ENCODE data around the gene AP1B1. TPM values are rescaled to one million over a fixed set of nuclear protein-coding genes. Genes with fewer than 3 reads are reported as not detected.

The AP1B1 gene
- total RNA-seq, 1 donor from 2014 or later: 60.9 TPM

- TF ChIP-seq CTCF (conservative IDR thresholded peaks at IDR 0.05): no peak
- no peak overlapping the region for H3K4me3 Mint-ChIP-seq
- no peaks in the 10 kb centered on the region for H3K27me3 Mint-ChIP-seq
- no peaks in the 10 kb centered on the region for H3K9me3 Mint-ChIP-seq
- no peak overlapping the region for H3K27ac Mint-ChIP-seq
- H3K36me3 Mint-ChIP-seq: peaks cover 48% of the 10 kb centered on the region
- no peak for DNase-seq (ENCODE audit: extremely low spot score, unreplicated experiment)
- no peaks in the 10 kb centered on the region for H3K4me1 Mint-ChIP-seq (ENCODE audit: unreplicated experiment)
Observed at GRCh38 chr22:29292379-29292778, 96.0 kb downstream of the AP1B1 start.

GRCh38 chr22:29291215-29291614 is 97.2 kb downstream of the AP1B1 start:
- no peaks in the 10 kb centered on the region for H3K27me3 Mint-ChIP-seq
- no peak overlapping the region for H3K4me3 Mint-ChIP-seq
- no peak for DNase-seq (ENCODE audit: extremely low spot score, unreplicated experiment)
- H3K27ac Mint-ChIP-seq: no peak overlapping the region
- TF ChIP-seq CTCF (conservative IDR thresholded peaks at IDR 0.05): peak; percentile 42
- H3K4me1 Mint-ChIP-seq (ENCODE audit: unreplicated experiment): peaks cover 4% of the 10 kb centered on the region
- no peaks in the 10 kb centered on the region for H3K9me3 Mint-ChIP-seq
- peaks cover 49% of the 10 kb centered on the region for H3K36me3 Mint-ChIP-seq

GRCh38 chr22:29290061-29290460 is 98.3 kb downstream of the AP1B1 start:
- no peak for TF ChIP-seq CTCF (conservative IDR thresholded peaks at IDR 0.05)
- Mint-ChIP-seq H3K36me3 (peaks cover 48% of the 10 kb centered on the region), H3K27me3 (no peaks in the 10 kb centered on the region), H3K9me3 (no peaks in the 10 kb centered on the region), H3K4me1 (ENCODE audit: unreplicated experiment) (peaks cover 4% of the 10 kb centered on the region), H3K27ac (no peak overlapping the region), H3K4me3 (no peak overlapping the region)
- DNase-seq (ENCODE audit: extremely low spot score, unreplicated experiment): no peak

GRCh38 chr22:29288837-29289236 is 99.5 kb downstream of the AP1B1 start:
- TF ChIP-seq CTCF (conservative IDR thresholded peaks at IDR 0.05): no peak
- no peaks in the 10 kb centered on the region for H3K9me3 Mint-ChIP-seq
- H3K4me3 Mint-ChIP-seq: no peak overlapping the region
- H3K36me3 Mint-ChIP-seq: peaks cover 53% of the 10 kb centered on the region
- H3K27ac Mint-ChIP-seq: no peak overlapping the region
- peaks cover 4% of the 10 kb centered on the region for H3K4me1 Mint-ChIP-seq (ENCODE audit: unreplicated experiment)
- H3K27me3 Mint-ChIP-seq: no peaks in the 10 kb centered on the region
- no peak for DNase-seq (ENCODE audit: extremely low spot score, unreplicated experiment)

GRCh38 chr22:29284196-29284595 is 104.2 kb downstream of the AP1B1 start:
- Mint-ChIP-seq H3K4me1 (ENCODE audit: unreplicated experiment) (peaks cover 4% of the 10 kb centered on the region), H3K27me3 (no peaks in the 10 kb centered on the region), H3K36me3 (peaks cover 47% of the 10 kb centered on the region), H3K9me3 (no peaks in the 10 kb centered on the region), H3K4me3 (no peak overlapping the region), H3K27ac (no peak overlapping the region)
- no peak for DNase-seq (ENCODE audit: extremely low spot score, unreplicated experiment)
- no peak for TF ChIP-seq CTCF (conservative IDR thresholded peaks at IDR 0.05)

GRCh38 chr22:29277927-29278326 is 110.4 kb downstream of the AP1B1 start:
- no peak for DNase-seq (ENCODE audit: extremely low spot score, unreplicated experiment)
- peak overlapping the region; percentile 26 for H3K27ac Mint-ChIP-seq
- H3K36me3 Mint-ChIP-seq: peaks cover 64% of the 10 kb centered on the region
- peaks cover 32% of the 10 kb centered on the region for H3K4me1 Mint-ChIP-seq (ENCODE audit: unreplicated experiment)
- no peak overlapping the region for H3K4me3 Mint-ChIP-seq
- no peaks in the 10 kb centered on the region for H3K9me3 Mint-ChIP-seq
- H3K27me3 Mint-ChIP-seq: no peaks in the 10 kb centered on the region
- TF ChIP-seq CTCF (conservative IDR thresholded peaks at IDR 0.05): no peak

All from type B pancreatic cell (in vitro differentiated cells).